ENCODE data around the gene RAB28. TPM values are rescaled to one million over a fixed set of nuclear protein-coding genes. Genes with fewer than 3 reads are reported as not detected.

Gene RAB28
- total and polyA plus RNA-seq, 9 of the 15 experiments (the other 6 are each of a cell fraction or from before 2014, with no cell fraction given) = 6.7 to 40.4 (median 23.0) TPM

GRCh38 chr4:13371048-13371447 lies 113.1 kb downstream of the RAB28 start:
- Histone ChIP-seq H3K4me3 (no peak overlapping the region), H3K27me3 (ENCODE audit: control insufficient read depth in 2 of 2, insufficient read depth in 2 of 2, low read length in 2 of 2) (no peaks in the 10 kb centered on the region), H3K9me1 (ENCODE audit: control insufficient read depth, insufficient read depth, low read length) (no peaks in the 10 kb centered on the region), H3K9me3 (replicated peaks; ENCODE audit: control insufficient read depth, insufficient read depth, low read depth, low read length) (no peaks in the 10 kb centered on the region), H3K4me2 (ENCODE audit: insufficient read depth, low read length) (no peak overlapping the region), H2AFZ (ENCODE audit: low read depth, low read length) (no peak overlapping the region), H3K79me2 (ENCODE audit: control insufficient read depth, insufficient read depth, low read length) (peaks cover 26% of the 10 kb centered on the region), H3K4me1 (replicated peaks in 1 of 2; ENCODE audit: control insufficient read depth in 2 of 2, insufficient read depth in 2 of 2, low read length in 2 of 2) (peaks cover 3 to 18% of the 10 kb centered on the region in 2 experiments; a peak in 3 of 5 replicates), H4K20me1 (replicated peaks; ENCODE audit: control insufficient read depth, insufficient read depth, low read length) (no peaks in the 10 kb centered on the region), H3K9ac (ENCODE audit: insufficient read depth in 1 of 2, low read depth in 2 of 2, low read length in 2 of 2) (no peak overlapping the region), H3K36me3 (ENCODE audit: control insufficient read depth, insufficient read depth, low read length) (no peaks in the 10 kb centered on the region), H3K27ac (ENCODE audit: extremely low read depth, low read depth, low read length) (no peak overlapping the region)
- no TSS peak for BruUV-seq (replicated peaks)
- 52% methylated on average over 3 of the region's 3 CpGs for WGBS (ENCODE audit: insufficient coverage, low coverage, missing lambda C conversion rate)
- peak; percentile 46; the same call in 1 of the 2 replicates for TF ChIP-seq HMBOX1 (IDR thresholded peaks at IDR 0.05)
- TF ChIP-seq MEIS2 (IDR thresholded peaks at IDR 0.05; ENCODE audit: partially characterized antibody) = peak; percentile 78
- TF ChIP-seq ZNF696 (CRISPR knock-in tag; conservative IDR thresholded peaks at IDR 0.05) = no peak
- no peak for TF ChIP-seq PBX2 (CRISPR knock-in tag; IDR thresholded peaks at IDR 0.05; ENCODE audit: low read depth)
- TF ChIP-seq PBX2 (tag; conservative IDR thresholded peaks at IDR 0.05; ENCODE audit: low read depth) = peak; percentile 70
- no peak for ATAC-seq
- ChIA-PET POLR2A (no interaction called here), CTCF (ENCODE audit: low intra/inter-chr PET ratio) (no interaction called here)
- no peak for DNase-seq (ENCODE audit: extremely low read depth in 1 of 4, low spot score in 3 of 4)
- no peak for FAIRE-seq
- intact Hi-C loops (cut with micrococcal nuclease) = no loop called here
- in situ Hi-C loops (cut with MboI) = no loop called here
